22Rv1 (cell line): ENCODE measurements around the gene GATAD2A.

Experiments
- CTCF ChIP-seq: fragments of 450-650 bp; IDR thresholded peaks from 2 replicates; pipeline ENCODE4 v1.5.1; 2017; ENCODE audit warnings: mild to moderate bottlenecking
- ZFX ChIP-seq: fragments of 450-650 bp; IDR thresholded peaks from 2 replicates; pipeline ENCODE4 v1.6.1; 2017; ENCODE audit warnings: antibody characterized with exemption, borderline replicate concordance

- TF ChIP-seq CTCF (no peak), ZFX (no peak)
Observed at GRCh38 chr19:19466201-19466600, 60.7 kb downstream of the GATAD2A start.
